ENCODE measurements around the gene POU6F1. TPM values are rescaled to one million over a fixed set of nuclear protein-coding genes. Genes with fewer than 3 reads are reported as not detected.

The POU6F1 gene
- total RNA-seq, 1 experiment from 2014 or later, result 13.3 TPM

- Histone ChIP-seq H2BK5ac (ENCODE audit: insufficient read length, low read length) (no peak overlapping the region), H3K4ac (ENCODE audit: low read depth, low read length) (no peak overlapping the region), H2BK12ac (ENCODE audit: insufficient read length, low read depth, low read length) (no peak overlapping the region), H3K14ac (ENCODE audit: insufficient read depth, low read length) (no peak overlapping the region), H4K20me1 (ENCODE audit: control insufficient read depth, insufficient read depth, insufficient read length) (no peaks in the 10 kb centered on the region), H3K9ac (ENCODE audit: extremely low read depth, insufficient read length, low read length) (no peak overlapping the region), H3K27ac (ENCODE audit: insufficient read length, low read depth, low read length) (no peak overlapping the region), H3K18ac (ENCODE audit: insufficient read length, low read depth, low read length) (no peak overlapping the region), H3K27me3 (ENCODE audit: insufficient read depth, low read length) (no peaks in the 10 kb centered on the region), H4K8ac (replicated peaks; ENCODE audit: insufficient read length, low read depth, low read length) (no peak overlapping the region), H2BK20ac (ENCODE audit: low read depth, low read length, poor library complexity, severe bottlenecking) (no peak overlapping the region), H2AK5ac (ENCODE audit: insufficient read length, low read length) (no peak overlapping the region), H3K56ac (ENCODE audit: insufficient read length, low read depth, low read length) (no peak overlapping the region), H4K91ac (ENCODE audit: insufficient read length, low read depth, low read length) (no peak overlapping the region), H3K23me2 (ENCODE audit: insufficient read length, low read depth, low read length, poor library complexity, severe bottlenecking) (no peaks in the 10 kb centered on the region), H3K9me3 (ENCODE audit: control insufficient read depth, low read depth, low read length) (no peaks in the 10 kb centered on the region), H4K5ac (ENCODE audit: insufficient read length, low read depth, low read length) (no peak overlapping the region), H3K4me2 (ENCODE audit: insufficient read depth, insufficient read length, low read length) (no peak overlapping the region), H3K23ac (ENCODE audit: insufficient read length, low read depth, low read length) (no peak overlapping the region), H3K79me1 (ENCODE audit: insufficient read depth, low read depth, low read length, poor library complexity, severe bottlenecking) (peaks cover 2% of the 10 kb centered on the region), H2BK120ac (ENCODE audit: low read depth, low read length, poor library complexity, severe bottlenecking) (no peak overlapping the region), H2BK15ac (ENCODE audit: low read depth, low read length) (no peak overlapping the region), H3T11ph (ENCODE audit: low read length) (no peak overlapping the region), H2AFZ (ENCODE audit: low read length) (no peak overlapping the region), H3K79me2 (ENCODE audit: insufficient read depth, low read length) (no peaks in the 10 kb centered on the region), H3K4me1 (ENCODE audit: insufficient read depth, low read length) (no peaks in the 10 kb centered on the region)
- H3K4me3 Mint-ChIP-seq, result no peak overlapping the region
- no peak for TF ChIP-seq CTCF (conservative IDR thresholded peaks at IDR 0.05)
- no peak for DNase-seq
- peaks cover 7 to 12% (median 10%) of the 10 kb centered on the region in 3 experiments; a peak in 6 of 7 replicates for H3K36me3 Mint-ChIP-seq (ENCODE audit: insufficient read depth in 1 of 3, low read depth in 3 of 3)
- H3K9me3 Mint-ChIP-seq, result no peaks in the 10 kb centered on the region
- peak overlapping the region in 1 of 3 experiments; percentile 20; a peak in 1 of 7 replicates for H3K27ac Mint-ChIP-seq
- WGBS (ENCODE audit: extremely low coverage, insufficient read length, low lambda C conversion rate), result no CpG with 5 or more reads among the region's 3 CpGs
- no peaks in the 10 kb centered on the region for H3K27me3 Mint-ChIP-seq (ENCODE audit: low read depth)
- no peaks in the 10 kb centered on the region for H3K4me1 Mint-ChIP-seq
Observed at GRCh38 chr12:51139292-51139844, 78.5 kb downstream of the POU6F1 start.

Other genes with a start within 250 kb of the POU6F1 start
- gene SLC11A2, start 191.7 kb downstream of the POU6F1 start, total RNA-seq (2021), result 45.6 and 47.9 TPM in 2 replicates
- gene LETMD1, start 169.7 kb downstream of the POU6F1 start, total RNA-seq (2021), result 33.0 and 34.9 TPM in 2 replicates
- 38.6 and 42.5 TPM in 2 replicates for gene CSRNP2, start 134.5 kb downstream of the POU6F1 start, total RNA-seq (2021)
- gene TFCP2, start 44.9 kb downstream of the POU6F1 start, total RNA-seq (2021), result 25.2 and 27.1 TPM in 2 replicates
- 23.6 and 25.8 TPM in 2 replicates for gene DAZAP2, start 20.8 kb upstream of the POU6F1 start, total RNA-seq (2021)
- 11.3 and 12.4 TPM in 2 replicates for gene SMAGP, start 52.4 kb upstream of the POU6F1 start, total RNA-seq (2021)
- not detected in 2 replicates for gene BIN2, start 106.1 kb upstream of the POU6F1 start, total RNA-seq (2021)
- gene CELA1, start 128.6 kb upstream of the POU6F1 start, total RNA-seq (2021), result not detected in 2 replicates
- gene GALNT6, start 173.3 kb upstream of the POU6F1 start, total RNA-seq (2021), result 9.8 and 11.0 TPM in 2 replicates
- gene SLC4A8, start 206.8 kb upstream of the POU6F1 start, total RNA-seq (2021), result 18.0 and 26.3 TPM in 2 replicates

Measured in H9 (cell line).